Skeletal muscle tissue (tissue), 4 donors: ENCODE data around the gene SNX20. TPM values are rescaled to one million over a fixed set of nuclear protein-coding genes. Genes with fewer than 3 reads are reported as not detected.

Experiments
- H3K27ac ChIP-seq: one replicate; pipeline ENCODE4 v1.7.0; 2013; ENCODE audit warnings: mild to moderate bottlenecking, low read depth, low read length, inconsistent platforms
- H3K27me3 ChIP-seq, 3 donors: one replicate each; pipeline ENCODE4 v1.7.0; 2013; ENCODE audit warnings: low read length in 3 of 3; ENCODE audit not compliant: control insufficient read depth in 3 of 3, insufficient read depth in 3 of 3
- H3K36me3 ChIP-seq, 3 donors: one replicate each; pipeline ENCODE4 v1.7.0; 2013; ENCODE audit warnings: low read length in 3 of 3; ENCODE audit not compliant: control insufficient read depth in 3 of 3, insufficient read depth in 3 of 3
- H3K4me1 ChIP-seq, 3 donors: one replicate each; pipeline ENCODE4 v1.7.0; 2013; ENCODE audit warnings: low read length in 3 of 3, mild to moderate bottlenecking in 3 of 3; ENCODE audit not compliant: control insufficient read depth in 3 of 3, insufficient read depth in 3 of 3
- H3K4me3 ChIP-seq, 3 donors: one replicate each; pipeline ENCODE4 v1.7.0; 2013; ENCODE audit warnings: low read length in 3 of 3
- H3K9ac ChIP-seq, 3 donors: one replicate each; pipeline ENCODE4 v1.7.0; 2013; ENCODE audit warnings: low read length in 3 of 3, mild to moderate bottlenecking in 3 of 3, moderate library complexity in 2 of 3, low read depth in 1 of 3
- H3K9me3 ChIP-seq, 3 donors: one replicate each; pipeline ENCODE4 v1.7.0; 2013; ENCODE audit warnings: low read length in 3 of 3; ENCODE audit not compliant: control insufficient read depth in 3 of 3
- total RNA-seq: library from RNA; depleted of rRNA; stranded (reverse); fragments of >200 nt; gene quantifications from one replicate; pipeline ENCODE4 v1.2.3, GENCODE V29; 2014
- donor health status: Osteomylitis.

SNX20 gene
- total RNA-seq, 1 donor from 2014 or later: 1.0 TPM

DNA sequence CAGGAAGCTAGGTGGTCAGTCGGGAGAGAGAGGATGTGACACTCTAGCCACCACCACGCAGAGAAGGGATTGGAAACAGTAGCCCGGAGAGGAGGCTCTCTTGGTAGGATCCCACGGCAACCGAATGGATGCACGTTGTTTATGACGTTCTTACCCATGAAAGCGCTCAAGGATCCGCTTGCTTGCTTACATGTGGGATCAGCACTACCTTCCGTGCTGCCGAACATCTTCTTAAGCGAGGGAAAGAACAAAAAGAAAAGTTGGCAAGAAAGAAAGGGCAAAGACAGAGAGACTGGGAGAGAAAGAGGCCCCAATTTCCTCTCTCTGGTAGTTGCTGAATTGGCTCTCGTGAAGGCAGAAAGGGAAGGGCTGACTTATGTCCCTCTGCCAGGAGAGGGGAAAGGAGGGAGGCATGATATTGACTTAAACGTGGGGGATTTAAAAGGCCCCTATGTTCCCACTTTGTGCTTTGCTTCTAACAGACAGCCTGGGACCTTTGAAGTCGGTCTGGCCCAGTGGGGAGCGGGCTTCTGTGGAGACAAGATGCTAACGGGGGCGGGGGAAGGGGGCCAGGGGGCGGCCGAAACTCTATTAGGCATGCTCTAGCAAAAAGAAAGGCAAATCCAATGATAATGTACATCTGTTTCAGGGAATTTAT is 35.4 kb downstream of the SNX20 start:
- no peak overlapping the region for H3K9ac ChIP-seq
- H3K27me3 ChIP-seq: peaks cover 0 to 5% (median 3%) of the 10 kb centered on the region in 3 donors
- H3K4me3 ChIP-seq: no peak overlapping the region
- H3K9me3 ChIP-seq: no peaks in the 10 kb centered on the region
- no peaks in the 10 kb centered on the region for H3K36me3 ChIP-seq
- no peak overlapping the region for H3K27ac ChIP-seq
- peaks cover 0 to 4% (median 0%) of the 10 kb centered on the region in 3 donors for H3K4me1 ChIP-seq

- H3K27me3 ChIP-seq: peaks cover 0 to 5% (median 3%) of the 10 kb centered on the region in 3 donors
- H3K9ac ChIP-seq: no peak overlapping the region
These were observed 36.4 kb downstream of the SNX20 start for GRCh38 chr16:50644729-50645128.

DNA sequence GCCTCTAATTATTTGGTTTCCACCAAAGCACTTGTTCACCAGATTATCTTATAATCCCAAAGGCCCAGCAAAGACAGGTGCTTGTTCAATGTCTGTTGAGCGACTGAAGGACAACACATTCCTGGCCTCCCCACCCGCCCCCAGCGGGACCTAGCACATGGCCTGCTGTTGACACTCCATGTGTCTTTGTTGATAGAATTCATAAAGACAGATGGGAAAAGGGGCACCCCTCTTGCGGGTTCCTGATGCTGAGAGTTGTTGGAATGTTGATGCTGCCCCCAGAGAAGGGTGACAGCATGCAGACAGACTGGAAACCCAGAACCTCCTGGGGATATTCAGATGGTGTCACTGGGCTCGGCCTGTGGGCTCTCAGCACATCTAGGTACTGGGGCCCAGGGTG is 36.9 kb downstream of the SNX20 start:
- no peak overlapping the region for H3K9ac ChIP-seq
- H3K9me3 ChIP-seq: no peaks in the 10 kb centered on the region
- H3K27ac ChIP-seq: no peak overlapping the region
- peaks cover 0 to 4% (median 0%) of the 10 kb centered on the region in 3 donors for H3K4me1 ChIP-seq
- no peak overlapping the region for H3K4me3 ChIP-seq
- H3K27me3 ChIP-seq: peaks cover 0 to 5% (median 3%) of the 10 kb centered on the region in 3 donors
- no peaks in the 10 kb centered on the region for H3K36me3 ChIP-seq

More at GRCh38 chr16:50644729-50645128, 36.4 kb downstream of the SNX20 start:
- Histone ChIP-seq H3K36me3 (no peaks in the 10 kb centered on the region), H3K9me3 (no peaks in the 10 kb centered on the region), H3K27ac (no peak overlapping the region), H3K4me1 (peaks cover 0 to 4% (median 0%) of the 10 kb centered on the region in 3 donors), H3K4me3 (no peak overlapping the region)

DNA sequence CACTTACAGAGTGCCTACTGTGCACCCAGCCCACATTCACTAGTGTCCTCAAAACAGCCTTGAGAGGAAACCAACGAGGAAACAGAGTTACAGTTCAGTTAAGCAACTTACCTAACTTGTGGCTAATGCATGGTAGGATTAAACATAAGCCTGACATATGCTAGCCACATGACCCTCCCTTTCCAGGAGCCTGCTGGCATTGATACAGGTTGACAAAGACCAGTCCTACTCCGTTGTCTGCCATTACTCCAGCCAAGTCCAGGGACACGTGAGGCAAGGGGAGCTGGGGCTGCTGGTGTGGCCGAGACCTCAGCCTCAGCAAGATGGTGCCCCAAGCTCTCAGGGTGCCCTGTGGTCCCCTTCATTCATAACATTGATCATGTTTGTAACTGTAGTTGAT is 37.9 kb downstream of the SNX20 start:
- Histone ChIP-seq H3K27ac (no peak overlapping the region), H3K36me3 (no peaks in the 10 kb centered on the region), H3K27me3 (peaks cover 0 to 5% (median 3%) of the 10 kb centered on the region in 3 donors), H3K9ac (no peak overlapping the region), H3K9me3 (no peaks in the 10 kb centered on the region), H3K4me1 (peaks cover 0 to 4% (median 0%) of the 10 kb centered on the region in 3 donors), H3K4me3 (no peak overlapping the region)

GRCh38 chr16:50642349-50642748 is 38.8 kb downstream of the SNX20 start:
- Histone ChIP-seq H3K4me3 (no peak overlapping the region), H3K27me3 (peaks cover 0 to 5% (median 3%) of the 10 kb centered on the region in 3 donors), H3K4me1 (peaks cover 0 to 4% (median 0%) of the 10 kb centered on the region in 3 donors), H3K9ac (no peak overlapping the region), H3K36me3 (no peaks in the 10 kb centered on the region), H3K27ac (no peak overlapping the region), H3K9me3 (no peaks in the 10 kb centered on the region)

DNA sequence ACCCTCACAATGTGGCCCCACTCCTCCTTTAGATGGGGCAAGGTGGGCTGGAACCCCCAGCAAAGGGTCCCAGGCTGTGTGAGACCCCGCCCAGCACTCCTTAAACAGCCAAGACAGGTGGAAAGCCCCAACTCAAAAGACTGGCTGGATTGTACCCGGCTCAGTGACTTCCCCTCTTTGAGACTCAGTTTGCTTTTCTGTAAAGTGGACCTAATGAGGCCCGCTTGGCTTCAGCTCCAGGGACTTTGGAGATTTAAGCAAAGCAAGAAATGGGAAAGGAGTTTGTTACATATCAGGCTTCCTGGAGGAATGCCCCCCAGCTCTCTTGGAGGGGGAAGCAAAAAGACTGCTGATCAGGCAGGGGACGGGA is 39.3 kb downstream of the SNX20 start:
- Histone ChIP-seq H3K27me3 (peaks cover 0 to 5% (median 3%) of the 10 kb centered on the region in 3 donors), H3K4me3 (no peak overlapping the region), H3K36me3 (no peaks in the 10 kb centered on the region), H3K9me3 (no peaks in the 10 kb centered on the region), H3K4me1 (peaks cover 0 to 4% (median 0%) of the 10 kb centered on the region in 3 donors), H3K9ac (no peak overlapping the region), H3K27ac (no peak overlapping the region)

- no peak overlapping the region for H3K9ac ChIP-seq
- H3K4me3 ChIP-seq: no peak overlapping the region
- H3K4me1 ChIP-seq: peaks cover 0 to 4% (median 0%) of the 10 kb centered on the region in 3 donors
- no peak overlapping the region for H3K27ac ChIP-seq
- no peaks in the 10 kb centered on the region for H3K9me3 ChIP-seq
- H3K36me3 ChIP-seq: no peaks in the 10 kb centered on the region
- H3K27me3 ChIP-seq: peaks cover 0 to 3% (median 2%) of the 10 kb centered on the region in 3 donors
These were observed 39.9 kb downstream of the SNX20 start for GRCh38 chr16:50640919-50641817.

- no peaks in the 10 kb centered on the region for H3K36me3 ChIP-seq
- H3K27me3 ChIP-seq: peaks cover 0 to 3% (median 2%) of the 10 kb centered on the region in 3 donors
- H3K4me1 ChIP-seq: peaks cover 0 to 4% (median 0%) of the 10 kb centered on the region in 3 donors
- H3K4me3 ChIP-seq: no peak overlapping the region
- no peak overlapping the region for H3K9ac ChIP-seq
- H3K27ac ChIP-seq: no peak overlapping the region
- H3K9me3 ChIP-seq: no peaks in the 10 kb centered on the region
These were observed 40.7 kb downstream of the SNX20 start for GRCh38 chr16:50640391-50640790.

DNA sequence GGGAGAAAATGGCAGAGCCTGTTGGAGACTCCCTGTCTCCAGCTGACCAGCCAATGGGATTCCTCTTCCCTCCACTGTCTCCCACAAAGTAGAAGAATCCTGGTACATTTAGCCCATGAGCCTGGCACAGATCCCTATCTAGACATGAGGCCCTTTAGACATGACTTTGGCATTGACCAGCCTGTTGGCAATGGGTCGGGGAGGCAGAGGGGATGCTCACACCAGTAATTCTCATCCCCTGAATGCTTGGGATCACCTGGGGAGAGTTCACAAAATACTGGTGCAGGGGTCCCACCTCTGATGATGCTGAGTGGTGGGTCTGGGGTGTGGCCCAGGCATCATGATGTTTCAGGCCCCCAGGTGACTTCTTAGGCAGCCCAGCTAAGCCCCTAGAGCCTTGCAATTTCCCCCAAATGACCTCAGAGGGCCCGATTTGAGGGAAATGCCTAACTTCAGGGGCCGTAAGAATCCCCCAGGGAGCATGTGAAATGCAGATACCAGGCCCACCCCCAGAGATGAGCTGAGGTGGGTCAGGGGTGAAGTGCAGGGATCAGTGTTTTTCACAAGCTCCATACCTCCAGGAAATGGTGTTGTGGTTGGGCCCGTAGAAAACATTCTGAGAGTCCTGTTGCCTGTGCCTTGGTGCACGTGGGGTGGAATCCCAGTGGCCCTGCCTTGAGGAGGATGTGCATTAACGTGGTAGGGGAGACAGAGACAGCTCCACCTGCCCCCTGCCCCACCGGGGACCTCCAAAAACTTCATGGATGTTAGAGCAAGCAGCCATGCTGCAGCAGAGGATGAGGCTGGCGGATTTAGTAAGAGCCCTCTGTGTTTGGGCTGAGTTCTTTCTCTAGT is 42.1 kb downstream of the SNX20 start:
- peaks cover 0 to 4% (median 0%) of the 10 kb centered on the region in 3 donors for H3K27me3 ChIP-seq
- no peak overlapping the region for H3K4me3 ChIP-seq
- no peak overlapping the region for H3K27ac ChIP-seq
- H3K9me3 ChIP-seq: no peaks in the 10 kb centered on the region
- no peaks in the 10 kb centered on the region for H3K36me3 ChIP-seq
- H3K9ac ChIP-seq: no peak overlapping the region
- no peaks in the 10 kb centered on the region for H3K4me1 ChIP-seq
